ENCODE results near the gene PEAK3.
A peak's percentile ranks its signal among the peaks of the same experiment; 100 is the strongest.

Gene PEAK3

DNA sequence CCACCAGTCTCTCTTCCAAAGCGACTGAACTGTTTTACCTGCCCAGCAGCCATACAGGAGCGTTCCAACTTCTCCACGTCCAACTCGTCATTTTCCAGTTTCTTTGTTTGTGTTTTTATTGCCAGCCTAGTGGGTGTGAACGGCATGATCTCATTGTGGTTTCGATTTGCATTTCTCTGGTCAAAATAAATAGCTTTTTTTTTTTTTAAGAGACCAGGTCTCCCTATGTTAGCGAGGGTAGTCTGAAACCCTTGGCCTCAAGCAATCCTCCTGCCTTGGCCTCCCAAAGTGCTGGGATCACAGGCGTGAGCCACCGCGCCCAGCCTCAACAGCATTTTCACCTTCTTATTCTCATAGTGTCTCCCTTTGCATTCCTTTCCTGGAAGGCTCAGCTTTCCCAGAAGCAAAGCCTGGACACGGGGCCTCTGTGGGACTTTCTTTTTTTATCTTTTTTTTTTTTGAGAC is 21.6 kb downstream of the PEAK3 start:
- H3K4me1 ChIP-seq (ENCODE audit: insufficient read depth, low read length), result no peaks in the 10 kb centered on the region
- H3K27me3 ChIP-seq (ENCODE audit: insufficient read depth, low read length), result no peaks in the 10 kb centered on the region
- H3K9ac ChIP-seq (ENCODE audit: low read depth, low read length), result no peak overlapping the region
- H3K9me3 ChIP-seq (ENCODE audit: insufficient read depth, low read depth, low read length), result no peaks in the 10 kb centered on the region
- no peak overlapping the region for H3K4me3 ChIP-seq (ENCODE audit: low read length)
- H3K27ac ChIP-seq (ENCODE audit: low read length), result no peak overlapping the region
- no peaks in the 10 kb centered on the region for H3K36me3 ChIP-seq (ENCODE audit: insufficient read depth, low read depth, low read length)

- Histone ChIP-seq H3K36me3 (ENCODE audit: insufficient read depth, low read depth, low read length) (no peaks in the 10 kb centered on the region), H3K27me3 (ENCODE audit: insufficient read depth, low read length) (peaks cover 6% of the 10 kb centered on the region; the same call in 1 of the 2 replicates), H3K9me3 (ENCODE audit: insufficient read depth, low read depth, low read length) (no peaks in the 10 kb centered on the region), H3K27ac (ENCODE audit: low read length) (no peak overlapping the region), H3K9ac (ENCODE audit: low read depth, low read length) (no peak overlapping the region), H3K4me3 (ENCODE audit: low read length) (no peak overlapping the region), H3K4me1 (ENCODE audit: insufficient read depth, low read length) (no peaks in the 10 kb centered on the region)
Observed at GRCh38 chr19:2259336-2259735, 22.6 kb downstream of the PEAK3 start.

GRCh38 chr19:2255982-2256685 is 25.8 kb downstream of the PEAK3 start, which contains the start of gene JSRP1:
Gene JSRP1, minus strand, starts transcription at chr19:2256417. Its CDS starts 1,103 bp downstream, at chr19:2255314.
- Histone ChIP-seq H3K9me3 (ENCODE audit: insufficient read depth, low read depth, low read length) (no peaks in the 10 kb centered on the region), H3K9ac (ENCODE audit: low read depth, low read length) (no peak within 1 kb of the TSS), H3K4me3 (ENCODE audit: low read length) (no peak within 1 kb of the TSS), H3K27me3 (ENCODE audit: insufficient read depth, low read length) (peaks cover 38% of the 10 kb centered on the region), H3K27ac (ENCODE audit: low read length) (no peak within 1 kb of the TSS), H3K4me1 (ENCODE audit: insufficient read depth, low read length) (no peaks in the 10 kb centered on the region), H3K36me3 (ENCODE audit: insufficient read depth, low read depth, low read length) (no peaks in the 10 kb centered on the region)

DNA sequence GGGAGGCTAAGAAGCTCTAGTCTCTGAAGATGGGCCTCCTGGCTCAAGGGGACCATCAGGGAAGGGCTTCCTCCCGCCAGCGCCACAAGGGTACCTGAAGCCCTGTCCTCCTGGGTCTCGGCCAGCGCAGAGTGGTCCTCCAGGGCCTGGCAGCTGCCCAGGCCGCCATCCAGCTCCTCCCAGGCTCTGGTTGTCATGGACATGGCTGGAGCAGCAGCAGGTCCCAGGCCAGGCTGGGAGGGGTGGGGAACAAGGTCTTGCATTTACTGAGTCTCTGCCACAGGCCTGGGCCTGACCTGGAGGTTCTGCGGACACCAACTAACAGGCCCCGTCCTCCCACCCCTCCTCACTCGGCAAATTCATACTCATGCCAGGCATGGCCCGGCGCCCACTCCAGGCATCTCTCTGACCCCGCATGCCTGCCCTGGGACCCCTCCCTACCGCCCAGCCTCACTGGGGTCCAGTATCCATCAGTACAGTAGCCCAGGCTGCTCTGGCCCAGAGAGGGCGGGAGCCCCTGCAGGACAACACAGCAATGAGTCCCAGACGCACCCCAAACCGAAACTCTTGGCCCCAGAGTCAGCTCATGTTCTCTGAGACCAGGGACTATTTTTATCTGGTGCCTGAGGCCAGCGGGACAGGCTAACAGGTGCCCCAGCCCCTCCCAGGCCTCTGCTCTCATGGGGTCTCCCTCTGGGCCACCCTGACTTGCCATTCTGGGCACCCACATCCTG is 26.7 kb downstream of the PEAK3 start:
- Histone ChIP-seq H3K9ac (ENCODE audit: low read depth, low read length) (no peak overlapping the region), H3K27me3 (ENCODE audit: insufficient read depth, low read length) (peaks cover 47% of the 10 kb centered on the region), H3K27ac (ENCODE audit: low read length) (no peak overlapping the region), H3K4me3 (ENCODE audit: low read length) (no peak overlapping the region), H3K36me3 (ENCODE audit: insufficient read depth, low read depth, low read length) (no peaks in the 10 kb centered on the region), H3K9me3 (ENCODE audit: insufficient read depth, low read depth, low read length) (no peaks in the 10 kb centered on the region), H3K4me1 (ENCODE audit: insufficient read depth, low read length) (no peaks in the 10 kb centered on the region)

DNA sequence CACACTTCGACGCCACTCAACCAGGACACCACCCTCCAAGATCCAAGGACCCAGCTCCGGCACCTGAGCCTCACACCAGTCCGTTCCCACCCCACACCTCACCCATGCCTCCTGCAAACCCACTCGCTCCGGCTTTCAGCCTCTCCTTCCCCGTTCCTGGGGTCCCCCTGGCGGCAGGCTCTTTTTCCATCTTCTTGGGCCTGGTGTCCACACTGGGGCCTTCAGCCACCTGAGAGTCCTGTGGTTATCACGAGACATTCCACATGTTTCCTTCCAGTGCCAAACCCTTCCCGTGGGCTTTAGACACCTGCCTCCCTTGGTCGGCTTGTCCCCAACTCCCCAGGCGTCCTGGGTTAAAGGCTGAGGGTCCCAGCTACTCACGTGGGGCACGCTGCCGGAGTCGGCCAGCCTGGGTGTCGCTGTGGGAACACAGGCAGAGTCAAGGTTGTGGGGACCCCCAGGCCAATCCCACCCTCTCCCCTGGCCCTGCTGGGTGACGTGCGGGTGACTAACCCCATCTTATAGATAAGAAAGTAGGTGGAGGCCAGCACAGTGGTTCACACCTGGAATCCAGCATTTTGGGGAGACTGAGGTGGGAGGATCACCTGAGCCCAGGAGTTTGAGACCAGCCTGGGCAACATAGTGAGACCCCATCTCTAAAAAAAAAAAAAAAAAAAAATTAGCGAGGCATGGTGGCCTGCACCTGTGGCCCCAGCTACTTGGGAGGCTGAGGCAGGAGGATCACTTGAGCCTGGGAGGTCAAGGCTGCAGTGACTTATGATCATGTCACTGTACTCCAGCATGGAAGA is 27.7 kb downstream of the PEAK3 start:
- H3K27me3 ChIP-seq (ENCODE audit: insufficient read depth, low read length), result peaks cover 53% of the 10 kb centered on the region
- H3K27ac ChIP-seq (ENCODE audit: low read length), result no peak overlapping the region
- no peaks in the 10 kb centered on the region for H3K36me3 ChIP-seq (ENCODE audit: insufficient read depth, low read depth, low read length)
- H3K9me3 ChIP-seq (ENCODE audit: insufficient read depth, low read depth, low read length), result no peaks in the 10 kb centered on the region
- no peak overlapping the region; the same call in 1 of the 2 replicates for H3K9ac ChIP-seq (ENCODE audit: low read depth, low read length)
- no peaks in the 10 kb centered on the region for H3K4me1 ChIP-seq (ENCODE audit: insufficient read depth, low read length)
- peak overlapping the region; percentile 67 for H3K4me3 ChIP-seq (ENCODE audit: low read length)

DNA sequence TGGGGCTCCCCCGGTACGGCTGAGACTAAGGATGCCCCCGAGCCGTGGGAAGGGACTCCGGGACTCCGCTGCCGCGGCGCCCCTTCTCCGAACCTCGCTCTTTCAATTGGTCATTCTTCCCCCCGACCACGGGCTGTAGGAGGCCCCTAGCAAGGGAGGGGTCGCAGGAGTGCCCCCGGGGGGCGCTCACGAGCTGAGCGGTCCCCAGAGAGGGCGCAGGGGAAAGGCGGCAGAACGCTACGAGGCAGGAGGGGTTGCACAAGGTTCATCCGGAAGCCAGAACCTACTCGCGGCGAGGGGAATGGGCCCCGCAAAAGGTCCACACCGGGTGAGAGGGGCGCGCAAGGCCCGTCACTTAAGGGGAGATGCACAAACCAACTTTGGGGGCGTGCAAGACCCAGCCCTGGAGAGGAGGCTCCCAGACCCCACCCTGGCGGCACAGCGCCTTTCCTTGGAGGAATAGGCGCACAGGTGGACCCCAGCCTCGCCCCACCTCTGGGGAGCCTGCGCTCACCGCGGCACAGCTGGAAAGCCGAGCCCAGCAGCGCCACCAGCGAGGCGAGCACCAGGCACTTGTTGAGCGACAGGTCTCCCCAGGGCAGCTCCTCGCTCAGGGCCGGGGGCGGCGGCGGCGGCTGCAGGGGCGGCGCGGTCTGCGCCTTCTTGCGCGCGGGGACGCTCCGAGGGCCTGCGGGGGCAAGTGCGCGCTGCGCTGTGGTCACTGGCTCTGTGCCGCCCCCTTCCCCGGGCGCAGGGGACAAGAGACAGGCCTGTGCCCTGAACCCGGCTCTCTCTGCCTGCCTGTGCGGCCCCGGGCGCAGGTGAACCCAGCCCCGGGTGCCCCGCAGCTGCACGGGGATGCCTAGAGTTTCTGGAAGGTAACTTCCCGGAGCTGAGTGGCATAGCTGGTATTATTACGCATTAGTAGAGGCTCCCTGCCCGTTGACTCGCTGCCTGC is 28.6 kb downstream of the PEAK3 start:
- Histone ChIP-seq H3K9me3 (ENCODE audit: insufficient read depth, low read depth, low read length) (no peaks in the 10 kb centered on the region), H3K27me3 (ENCODE audit: insufficient read depth, low read length) (peaks cover 53% of the 10 kb centered on the region), H3K4me3 (ENCODE audit: low read length) (peak overlapping the region; percentile 67), H3K36me3 (ENCODE audit: insufficient read depth, low read depth, low read length) (no peaks in the 10 kb centered on the region), H3K4me1 (ENCODE audit: insufficient read depth, low read length) (no peaks in the 10 kb centered on the region), H3K27ac (ENCODE audit: low read length) (no peak overlapping the region), H3K9ac (ENCODE audit: low read depth, low read length) (no peak overlapping the region; the same call in 1 of the 2 replicates)

DNA sequence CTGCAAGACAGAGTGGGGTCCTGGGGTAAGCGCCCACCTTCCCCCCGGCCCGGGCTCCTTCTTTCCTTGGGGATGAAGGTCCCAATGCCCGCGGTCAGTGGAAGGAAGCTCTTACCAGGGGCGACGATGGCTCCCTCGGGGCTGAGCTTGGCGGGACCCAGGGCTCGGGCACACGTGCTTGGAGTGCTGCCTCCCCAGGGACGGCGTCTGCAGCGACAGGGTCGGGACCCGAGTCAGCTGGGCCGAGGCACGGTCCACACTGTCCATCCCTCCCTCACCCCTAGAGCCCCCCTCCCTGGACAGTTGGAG is 29.2 kb downstream of the PEAK3 start:
- H3K9me3 ChIP-seq (ENCODE audit: insufficient read depth, low read depth, low read length), result no peaks in the 10 kb centered on the region
- no peak overlapping the region for H3K27ac ChIP-seq (ENCODE audit: low read length)
- H3K36me3 ChIP-seq (ENCODE audit: insufficient read depth, low read depth, low read length), result no peaks in the 10 kb centered on the region
- H3K4me1 ChIP-seq (ENCODE audit: insufficient read depth, low read length), result no peaks in the 10 kb centered on the region
- H3K4me3 ChIP-seq (ENCODE audit: low read length), result peak overlapping the region; percentile 67; the same call in 1 of the 2 replicates
- H3K27me3 ChIP-seq (ENCODE audit: insufficient read depth, low read length), result peaks cover 53% of the 10 kb centered on the region
- H3K9ac ChIP-seq (ENCODE audit: low read depth, low read length), result no peak overlapping the region

DNA sequence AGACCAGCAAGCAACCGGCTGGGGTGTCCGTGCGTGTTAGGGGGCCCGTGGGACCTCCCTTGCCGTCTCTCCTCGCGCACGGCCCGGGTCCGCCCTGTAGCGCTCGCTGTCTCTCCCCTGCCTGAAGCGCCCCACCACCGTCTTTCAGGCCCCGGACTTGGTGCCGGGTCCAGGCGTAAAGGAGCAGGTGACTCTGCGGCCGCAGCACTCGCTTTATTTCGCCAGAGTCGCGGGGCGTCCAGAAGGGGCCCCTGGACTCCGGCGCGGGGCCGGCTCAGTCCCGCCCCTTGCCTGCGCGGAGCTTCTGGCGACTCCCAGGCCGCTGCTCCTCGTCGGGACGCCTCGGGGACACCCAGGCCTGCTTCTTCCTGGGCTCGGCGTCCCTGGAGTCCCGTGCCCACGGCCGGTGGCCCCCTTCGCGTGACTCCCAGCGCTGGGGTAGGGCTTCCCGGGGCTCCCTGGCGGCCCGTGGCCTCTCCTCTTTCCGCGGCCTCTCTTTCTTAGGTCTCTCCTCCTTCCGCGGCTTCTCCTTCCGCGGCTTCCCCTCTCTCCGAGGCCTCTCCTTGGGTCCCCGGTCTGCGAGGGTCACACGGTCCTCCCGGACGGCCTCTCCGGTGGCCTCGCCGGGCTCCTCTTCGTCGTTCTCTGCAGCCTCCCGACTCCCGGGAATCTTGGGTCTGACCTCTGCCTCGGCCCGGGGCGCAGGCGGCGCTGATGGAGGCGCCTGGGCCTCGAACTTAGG is 29.7 kb downstream of the PEAK3 start:
- H3K36me3 ChIP-seq (ENCODE audit: insufficient read depth, low read depth, low read length), result peaks cover 4% of the 10 kb centered on the region
- H3K27ac ChIP-seq (ENCODE audit: low read length), result no peak overlapping the region
- peaks cover 53% of the 10 kb centered on the region for H3K27me3 ChIP-seq (ENCODE audit: insufficient read depth, low read length)
- no peaks in the 10 kb centered on the region for H3K4me1 ChIP-seq (ENCODE audit: insufficient read depth, low read length)
- H3K4me3 ChIP-seq (ENCODE audit: low read length), result no peak overlapping the region
- no peak overlapping the region for H3K9ac ChIP-seq (ENCODE audit: low read depth, low read length)
- H3K9me3 ChIP-seq (ENCODE audit: insufficient read depth, low read depth, low read length), result no peaks in the 10 kb centered on the region

DNA sequence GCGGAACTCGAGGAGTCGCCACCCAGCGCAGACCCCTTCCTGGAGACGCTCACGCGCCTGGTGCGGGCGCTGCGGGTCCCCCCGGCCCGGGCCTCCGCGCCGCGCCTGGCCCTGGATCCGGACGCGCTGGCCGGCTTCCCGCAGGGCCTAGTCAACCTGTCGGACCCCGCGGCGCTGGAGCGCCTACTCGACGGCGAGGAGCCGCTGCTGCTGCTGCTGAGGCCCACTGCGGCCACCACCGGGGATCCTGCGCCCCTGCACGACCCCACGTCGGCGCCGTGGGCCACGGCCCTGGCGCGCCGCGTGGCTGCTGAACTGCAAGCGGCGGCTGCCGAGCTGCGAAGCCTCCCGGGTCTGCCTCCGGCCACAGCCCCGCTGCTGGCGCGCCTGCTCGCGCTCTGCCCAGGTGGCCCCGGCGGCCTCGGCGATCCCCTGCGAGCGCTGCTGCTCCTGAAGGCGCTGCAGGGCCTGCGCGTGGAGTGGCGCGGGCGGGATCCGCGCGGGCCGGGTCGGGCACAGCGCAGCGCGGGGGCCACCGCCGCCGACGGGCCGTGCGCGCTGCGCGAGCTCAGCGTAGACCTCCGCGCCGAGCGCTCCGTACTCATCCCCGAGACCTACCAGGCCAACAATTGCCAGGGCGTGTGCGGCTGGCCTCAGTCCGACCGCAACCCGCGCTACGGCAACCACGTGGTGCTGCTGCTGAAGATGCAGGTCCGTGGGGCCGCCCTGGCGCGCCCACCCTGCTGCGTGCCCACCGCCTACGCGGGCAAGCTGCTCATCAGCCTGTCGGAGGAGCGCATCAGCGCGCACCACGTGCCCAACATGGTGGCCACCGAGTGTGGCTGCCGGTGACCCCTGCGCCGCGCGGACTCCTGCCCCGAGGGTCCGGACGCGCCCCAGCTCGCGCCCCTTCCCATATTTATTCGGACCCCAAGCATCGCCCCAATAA is 30.6 kb downstream of the PEAK3 start:
- no peak overlapping the region for H3K27ac ChIP-seq (ENCODE audit: low read length)
- peaks cover 12% of the 10 kb centered on the region for H3K36me3 ChIP-seq (ENCODE audit: insufficient read depth, low read depth, low read length)
- H3K4me3 ChIP-seq (ENCODE audit: low read length), result no peak overlapping the region
- H3K9me3 ChIP-seq (ENCODE audit: insufficient read depth, low read depth, low read length), result no peaks in the 10 kb centered on the region
- no peaks in the 10 kb centered on the region for H3K4me1 ChIP-seq (ENCODE audit: insufficient read depth, low read length)
- peaks cover 53% of the 10 kb centered on the region for H3K27me3 ChIP-seq (ENCODE audit: insufficient read depth, low read length)
- H3K9ac ChIP-seq (ENCODE audit: low read depth, low read length), result no peak overlapping the region

- no peaks in the 10 kb centered on the region for H3K4me1 ChIP-seq (ENCODE audit: insufficient read depth, low read length)
- no peak overlapping the region for H3K9ac ChIP-seq (ENCODE audit: low read depth, low read length)
- no peak overlapping the region for H3K27ac ChIP-seq (ENCODE audit: low read length)
- peaks cover 53% of the 10 kb centered on the region for H3K27me3 ChIP-seq (ENCODE audit: insufficient read depth, low read length)
- peaks cover 19% of the 10 kb centered on the region for H3K36me3 ChIP-seq (ENCODE audit: insufficient read depth, low read depth, low read length)
- H3K4me3 ChIP-seq (ENCODE audit: low read length), result no peak overlapping the region
- H3K9me3 ChIP-seq (ENCODE audit: insufficient read depth, low read depth, low read length), result no peaks in the 10 kb centered on the region
Observed at GRCh38 chr19:2250766-2251105, 31.2 kb downstream of the PEAK3 start.

Data from iPS-20b (cell line).